ENCODE measurements around the gene STAC2. TPM values are rescaled to one million over a fixed set of nuclear protein-coding genes. Genes with fewer than 3 reads are reported as not detected.

The STAC2 gene
- total RNA-seq, 4 donors from 2014 or later: 0.18 to 0.19 TPM; not detected in 2

DNA sequence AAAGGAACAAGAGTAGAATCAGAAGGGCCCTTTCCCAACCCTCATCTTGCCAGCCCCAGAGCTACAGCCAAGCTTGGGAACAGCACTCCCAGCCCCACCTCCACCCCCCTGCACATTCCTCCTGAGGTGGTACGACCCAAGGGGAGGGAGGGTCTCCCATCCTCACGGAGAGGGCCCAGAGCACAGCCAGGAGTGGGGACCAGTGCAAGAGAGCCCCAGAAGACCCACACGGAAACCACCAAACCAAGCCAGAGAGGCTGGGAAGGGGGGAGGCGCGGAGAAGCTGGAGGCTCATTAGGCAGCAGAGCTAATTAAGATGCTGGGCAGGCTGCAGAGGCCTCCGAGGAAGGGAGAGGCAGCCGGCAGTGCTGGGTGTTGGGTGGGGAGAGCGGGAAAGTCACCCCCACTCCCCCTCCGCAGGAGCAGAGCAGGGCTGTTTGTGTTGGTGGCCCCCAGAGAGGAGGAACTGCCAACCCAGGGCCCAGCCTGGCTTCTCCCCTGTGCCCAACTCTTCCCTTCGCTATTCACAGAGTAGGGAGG, 30.7 kb downstream of the STAC2 start:
- peaks cover 29 to 58% (median 36%) of the 10 kb centered on the region in 3 donors for H3K4me1 ChIP-seq
- peak overlapping the region in 3 of 4 donors; percentile 6 to 97 (median 95) for H3K27ac ChIP-seq
- intact Hi-C loops (cut with DNase I): no loop called here

DNA sequence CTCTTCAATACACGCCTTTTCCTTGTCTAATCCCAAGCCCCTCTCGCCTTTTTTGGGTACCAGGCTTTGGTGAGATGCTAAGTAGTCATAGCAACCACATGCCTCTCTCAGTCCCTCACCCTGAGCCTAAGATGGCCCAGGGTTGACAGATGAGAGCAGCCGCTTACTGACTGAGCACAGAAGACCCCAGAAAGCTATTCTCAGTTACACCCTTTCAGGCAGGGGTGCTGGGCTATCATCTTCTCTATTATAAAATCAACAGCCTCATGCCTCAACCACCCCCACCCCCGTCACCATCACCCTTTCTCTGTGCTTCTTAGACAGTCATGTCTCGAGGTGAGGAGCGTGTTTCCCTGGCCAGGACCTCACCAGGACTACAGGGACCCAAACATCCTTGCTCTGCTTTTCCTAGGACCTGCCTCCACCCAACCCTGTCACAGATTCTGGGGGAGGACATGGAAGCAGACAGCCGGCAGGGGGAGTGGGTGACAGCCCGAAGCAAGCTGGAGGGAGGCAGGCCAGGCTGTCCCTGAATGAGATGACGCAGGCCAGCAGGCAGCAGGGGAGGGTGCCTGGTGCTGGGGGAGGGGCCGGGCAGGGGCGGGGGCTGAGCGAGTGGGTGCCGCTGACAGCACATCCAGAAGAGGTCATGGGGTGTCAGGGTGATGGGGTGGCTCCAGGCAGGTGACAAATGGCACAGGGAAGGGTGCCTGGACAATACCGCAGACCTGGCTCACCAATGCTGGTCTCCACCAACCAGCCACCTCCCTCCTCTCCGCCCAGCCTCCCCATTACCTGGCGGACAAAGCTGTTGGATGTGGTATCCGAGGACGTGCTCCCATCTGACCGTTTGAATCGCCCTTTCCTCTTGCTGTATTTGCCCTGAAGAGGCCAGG, 31.4 kb downstream of the STAC2 start:
- H3K4me1 ChIP-seq: peaks cover 29 to 55% (median 34%) of the 10 kb centered on the region in 3 donors
- no peaks in the 10 kb centered on the region for H3K9me3 ChIP-seq
- peaks cover 0 to 46% (median 0%) of the 10 kb centered on the region in 3 donors for H3K36me3 ChIP-seq
- DNase-seq: no peak
- 70 to 80% methylated on average over 9 to 10 of the region's 20 CpGs for WGBS, 2 donors
- intact Hi-C loops (cut with DNase I): no loop called here
- no peaks in the 10 kb centered on the region for H3K27me3 ChIP-seq
- TF ChIP-seq, protein P1, sequence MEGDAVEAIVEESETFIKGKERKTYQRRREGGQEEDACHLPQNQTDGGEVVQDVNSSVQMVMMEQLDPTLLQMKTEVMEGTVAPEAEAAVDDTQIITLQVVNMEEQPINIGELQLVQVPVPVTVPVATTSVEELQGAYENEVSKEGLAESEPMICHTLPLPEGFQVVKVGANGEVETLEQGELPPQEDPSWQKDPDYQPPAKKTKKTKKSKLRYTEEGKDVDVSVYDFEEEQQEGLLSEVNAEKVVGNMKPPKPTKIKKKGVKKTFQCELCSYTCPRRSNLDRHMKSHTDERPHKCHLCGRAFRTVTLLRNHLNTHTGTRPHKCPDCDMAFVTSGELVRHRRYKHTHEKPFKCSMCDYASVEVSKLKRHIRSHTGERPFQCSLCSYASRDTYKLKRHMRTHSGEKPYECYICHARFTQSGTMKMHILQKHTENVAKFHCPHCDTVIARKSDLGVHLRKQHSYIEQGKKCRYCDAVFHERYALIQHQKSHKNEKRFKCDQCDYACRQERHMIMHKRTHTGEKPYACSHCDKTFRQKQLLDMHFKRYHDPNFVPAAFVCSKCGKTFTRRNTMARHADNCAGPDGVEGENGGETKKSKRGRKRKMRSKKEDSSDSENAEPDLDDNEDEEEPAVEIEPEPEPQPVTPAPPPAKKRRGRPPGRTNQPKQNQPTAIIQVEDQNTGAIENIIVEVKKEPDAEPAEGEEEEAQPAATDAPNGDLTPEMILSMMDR (IDR thresholded peaks at IDR 0.05): no peak
- no peak for TF ChIP-seq POLR2A (IDR thresholded peaks at IDR 0.05)
- no peak overlapping the region for H3K4me3 ChIP-seq
- H3K27ac ChIP-seq: peak overlapping the region in 3 of 4 donors; percentile 6 to 97 (median 95)

More for the DNA sequence above, 30.7 kb downstream of the STAC2 start:
- TF ChIP-seq POLR2A (IDR thresholded peaks at IDR 0.05): no peak
- TF ChIP-seq, protein P1 (IDR thresholded peaks at IDR 0.05): no peak
- Histone ChIP-seq H3K9me3 (no peaks in the 10 kb centered on the region), H3K4me3 (no peak overlapping the region), H3K27me3 (no peaks in the 10 kb centered on the region), H3K36me3 (peaks cover 0 to 39% (median 0%) of the 10 kb centered on the region in 3 donors)
- WGBS, 2 donors: 77 to 93% methylated on average over 3 to 8 of the region's 10 CpGs
- no peak for DNase-seq

DNA sequence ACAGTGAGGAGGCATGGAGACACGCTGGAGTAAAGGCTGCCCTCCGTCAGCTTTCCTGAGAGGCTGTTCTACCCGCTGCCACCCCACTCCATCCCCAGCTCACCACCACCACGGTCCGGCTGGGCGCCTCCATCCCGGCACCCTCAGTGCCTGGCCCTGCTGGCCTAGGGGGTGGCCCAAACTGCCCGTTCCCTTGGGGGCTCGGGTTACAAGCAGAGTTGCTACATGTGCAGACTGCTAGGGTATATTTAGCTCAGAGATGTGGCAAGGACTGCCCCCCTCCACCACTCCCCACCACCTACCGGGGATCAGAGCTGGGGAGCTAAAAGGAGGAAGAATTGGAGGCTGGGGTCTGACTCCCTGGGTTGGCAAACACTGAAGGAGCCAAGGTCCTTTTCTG, 32.4 kb downstream of the STAC2 start:
- TF ChIP-seq, protein P1 (IDR thresholded peaks at IDR 0.05): no peak
- TF ChIP-seq POLR2A (IDR thresholded peaks at IDR 0.05): no peak
- intact Hi-C loops (cut with DNase I): no loop called here
- Histone ChIP-seq H3K4me1 (peaks cover 28 to 45% (median 29%) of the 10 kb centered on the region in 3 donors), H3K9me3 (no peaks in the 10 kb centered on the region), H3K27ac (no peak overlapping the region), H3K27me3 (no peaks in the 10 kb centered on the region), H3K4me3 (no peak overlapping the region), H3K36me3 (peaks cover 0 to 56% (median 0%) of the 10 kb centered on the region in 3 donors)
- DNase-seq: no peak
- WGBS, 2 donors: 87 to 96% methylated on average over 3 to 9 of the region's 10 CpGs

DNA sequence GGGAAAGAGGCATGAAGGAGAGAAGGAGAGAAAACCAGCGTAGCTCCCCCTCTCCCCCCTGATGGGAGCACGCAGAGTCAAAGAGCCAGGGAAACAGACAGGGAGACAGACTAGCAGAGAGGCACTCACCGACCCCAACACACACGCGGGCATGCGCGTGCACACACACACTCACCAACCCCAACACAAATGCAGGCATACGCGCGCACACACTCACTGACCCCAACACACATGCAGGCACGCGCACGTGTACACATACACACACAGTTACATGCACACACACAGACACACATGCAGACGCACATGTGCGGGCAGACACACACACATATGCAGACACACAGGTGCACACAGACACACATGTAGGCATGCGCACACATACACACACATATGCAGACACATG, 32.8 kb downstream of the STAC2 start:
- TF ChIP-seq POLR2A (IDR thresholded peaks at IDR 0.05): no peak
- TF ChIP-seq, protein P1 (IDR thresholded peaks at IDR 0.05): no peak
- H3K27ac ChIP-seq: no peak overlapping the region
- H3K4me3 ChIP-seq: no peak overlapping the region
- intact Hi-C loops (cut with DNase I): no loop called here
- DNase-seq: no peak
- 90 to 91% methylated on average over 15 to 16 of the region's 16 CpGs for WGBS, 2 donors
- no peaks in the 10 kb centered on the region for H3K27me3 ChIP-seq
- H3K9me3 ChIP-seq: no peaks in the 10 kb centered on the region
- H3K4me1 ChIP-seq: peaks cover 24 to 40% (median 27%) of the 10 kb centered on the region in 3 donors
- peaks cover 0 to 60% (median 0%) of the 10 kb centered on the region in 3 donors for H3K36me3 ChIP-seq

Measured in esophagus squamous epithelium (tissue), 5 donors.